Activated CD8-positive, alpha-beta T cell treated with anti-CD3 and anti-CD28 coated beads, Interleukin-2, amount 10 ng/mL, durations not matched to agents 7 days and 5 days (primary cell): ENCODE data around the gene KRT20. TPM values are rescaled to one million over a fixed set of nuclear protein-coding genes. Genes with fewer than 3 reads are reported as not detected.

Experiments used
- total RNA-seq, 2 experiments: library from RNA; stranded (reverse); gene quantifications; one replicate each; pipeline ENCODE4 v1.2.3, GENCODE V29; 2021

Gene KRT20
- total RNA-seq, 2 experiments from 2014 or later: not detected

Other genes starting within 250 kb of the KRT20 start
- 100 to 1,000 TPM; 104 to 110 TPM for gene SMARCE1, start 237.4 kb downstream of the KRT20 start, total RNA-seq
- not detected for gene KRT222, start 220.1 kb downstream of the KRT20 start, total RNA-seq
- not detected for gene KRT24, start 181.5 kb downstream of the KRT20 start, total RNA-seq
- not detected for gene KRT25, start 129.9 kb downstream of the KRT20 start, total RNA-seq
- gene KRT26, start 113.0 kb downstream of the KRT20 start, total RNA-seq: not detected
- not detected for gene KRT27, start 102.7 kb downstream of the KRT20 start, total RNA-seq
- gene KRT28, start 85.3 kb downstream of the KRT20 start, total RNA-seq: not detected
- gene KRT10, start 62.6 kb downstream of the KRT20 start, total RNA-seq: 10 to 100 TPM; 26.9 to 28.2 TPM
- gene KRT12, start 18.0 kb downstream of the KRT20 start, total RNA-seq: not detected
- not detected for gene KRT23, start 52.4 kb upstream of the KRT20 start, total RNA-seq
- gene KRT39, start 81.7 kb upstream of the KRT20 start, total RNA-seq: not detected
- not detected for gene KRT40, start 99.1 kb upstream of the KRT20 start, total RNA-seq
- gene KRTAP3-3, start 108.9 kb upstream of the KRT20 start, total RNA-seq: not detected
- gene KRTAP3-2, start 114.7 kb upstream of the KRT20 start, total RNA-seq: not detected
- not detected for gene KRTAP3-1, start 123.9 kb upstream of the KRT20 start, total RNA-seq
- gene KRTAP1-5, start 142.0 kb upstream of the KRT20 start, total RNA-seq: not detected
- not detected for gene KRTAP1-4, start 145.0 kb upstream of the KRT20 start, total RNA-seq
- not detected for gene KRTAP1-3, start 149.6 kb upstream of the KRT20 start, total RNA-seq
- not detected for gene KRTAP1-1, start 156.2 kb upstream of the KRT20 start, total RNA-seq
- not detected for gene KRTAP2-1, start 162.1 kb upstream of the KRT20 start, total RNA-seq
- not detected for gene KRTAP2-2, start 170.0 kb upstream of the KRT20 start, total RNA-seq
- not detected for gene KRTAP2-3, start 174.9 kb upstream of the KRT20 start, total RNA-seq
- gene KRTAP2-4, start 180.6 kb upstream of the KRT20 start, total RNA-seq: not detected
- not detected for gene KRTAP4-7, start 198.9 kb upstream of the KRT20 start, total RNA-seq
- not detected for gene KRTAP4-8, start 212.9 kb upstream of the KRT20 start, total RNA-seq
- gene KRTAP4-16, start 217.0 kb upstream of the KRT20 start, total RNA-seq: not detected
- gene KRTAP4-9, start 220.1 kb upstream of the KRT20 start, total RNA-seq: not detected
- gene KRTAP4-11, start 233.1 kb upstream of the KRT20 start, total RNA-seq: not detected
- not detected for gene KRTAP4-12, start 238.9 kb upstream of the KRT20 start, total RNA-seq